ENCODE results near the gene MED16.

- TF ChIP-seq CTCF (IDR thresholded peaks at IDR 0.05; ENCODE audit: insufficient read depth, low read depth, low read length) (no peak), EZH2 (IDR thresholded peaks at IDR 0.05; ENCODE audit: insufficient read depth, low read length) (no peak)
Observed at GRCh38 chr19:879711-880438, 13.1 kb downstream of the MED16 start.

All from astrocyte (in vitro differentiated cells and primary cell).